ENCODE measurements around the gene RUBCN.

RUBCN gene

GRCh38 chr3:197736491-197737318 lies at the start of gene RUBCN:
Gene RUBCN, minus strand, starts transcription at chr3:197736904. Its CDS starts 185 bp downstream, at chr3:197736719.
- DNase-seq (ENCODE audit: low spot score), result peak; percentile 98

GRCh38 chr3:197784019-197784585 lies 47.4 kb upstream of the RUBCN start:
- DNase-seq (ENCODE audit: low spot score), result no peak

DNA sequence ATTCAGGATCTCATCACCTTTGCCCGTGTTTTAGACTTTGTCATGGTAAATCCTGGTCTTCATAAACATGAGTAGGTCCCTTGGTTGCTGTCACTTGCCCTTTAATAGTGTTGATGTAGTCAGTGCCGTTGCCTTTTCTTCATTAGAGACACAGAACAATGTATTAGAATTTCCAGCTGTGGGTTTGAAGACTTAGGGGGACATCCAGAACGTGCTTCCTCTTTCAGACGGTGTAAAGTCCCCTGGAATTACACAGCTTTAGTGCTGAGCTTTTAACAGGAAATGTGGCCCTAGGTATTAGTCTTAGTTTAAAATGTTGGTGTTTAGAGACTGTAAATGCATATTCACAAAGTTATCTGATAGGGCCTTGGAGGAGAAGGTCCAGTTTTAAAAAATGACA lies 45.5 kb upstream of the RUBCN start:
- DNase-seq (ENCODE audit: low spot score), result no peak

DNA sequence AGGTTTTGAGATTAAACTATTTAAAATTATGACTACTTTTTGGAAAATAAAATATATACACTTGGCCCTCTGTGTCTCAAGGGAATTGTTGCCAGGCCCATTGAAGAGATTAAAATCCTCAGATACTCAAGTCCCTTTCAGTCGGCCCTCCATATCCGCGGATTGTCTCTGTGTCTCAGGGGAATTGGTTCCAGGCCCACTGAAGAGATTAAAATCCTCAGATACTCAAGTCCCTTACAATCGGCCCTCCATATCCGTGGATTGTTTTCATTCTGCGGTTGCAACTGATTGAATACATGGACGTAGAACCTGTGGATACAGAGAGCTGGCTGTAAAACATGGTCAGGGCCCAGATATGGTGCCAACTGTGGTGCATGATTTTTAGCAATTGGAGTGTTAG lies 38.6 kb upstream of the RUBCN start:
- no peak for DNase-seq (ENCODE audit: low spot score)

- DNase-seq (ENCODE audit: low spot score), result no peak
These were observed 25.1 kb upstream of the RUBCN start for GRCh38 chr3:197761784-197762183.

GRCh38 chr3:197758512-197758911 lies 21.8 kb upstream of the RUBCN start:
- DNase-seq (ENCODE audit: low spot score), result no peak

- no peak for DNase-seq (ENCODE audit: low spot score)
These were observed 20.0 kb upstream of the RUBCN start for GRCh38 chr3:197756704-197757103.

GRCh38 chr3:197753263-197753662 lies 16.6 kb upstream of the RUBCN start:
- DNase-seq (ENCODE audit: low spot score), result no peak

DNA sequence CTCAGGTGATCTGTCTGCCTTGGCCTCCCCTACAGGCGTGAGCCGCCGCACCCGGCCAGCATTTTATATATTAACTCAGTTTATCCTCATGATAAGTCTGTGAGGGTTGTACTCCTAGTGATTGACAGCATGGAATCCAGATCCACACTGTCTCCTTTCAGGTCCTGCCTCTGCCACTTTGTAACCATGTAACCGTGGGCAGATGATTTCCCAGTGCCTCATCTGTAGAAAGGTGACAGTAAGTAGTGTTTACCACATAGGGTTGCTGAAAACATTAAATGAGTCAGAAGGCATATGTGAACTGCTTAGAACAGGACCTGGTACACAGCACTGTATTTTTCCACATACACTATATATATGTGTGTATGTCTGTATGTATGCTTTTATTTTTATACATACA lies 15.4 kb upstream of the RUBCN start:
- no peak for DNase-seq (ENCODE audit: low spot score)

GRCh38 chr3:197750858-197751737 lies 14.4 kb upstream of the RUBCN start:
- peak; percentile 39 for DNase-seq (ENCODE audit: low spot score)

DNA sequence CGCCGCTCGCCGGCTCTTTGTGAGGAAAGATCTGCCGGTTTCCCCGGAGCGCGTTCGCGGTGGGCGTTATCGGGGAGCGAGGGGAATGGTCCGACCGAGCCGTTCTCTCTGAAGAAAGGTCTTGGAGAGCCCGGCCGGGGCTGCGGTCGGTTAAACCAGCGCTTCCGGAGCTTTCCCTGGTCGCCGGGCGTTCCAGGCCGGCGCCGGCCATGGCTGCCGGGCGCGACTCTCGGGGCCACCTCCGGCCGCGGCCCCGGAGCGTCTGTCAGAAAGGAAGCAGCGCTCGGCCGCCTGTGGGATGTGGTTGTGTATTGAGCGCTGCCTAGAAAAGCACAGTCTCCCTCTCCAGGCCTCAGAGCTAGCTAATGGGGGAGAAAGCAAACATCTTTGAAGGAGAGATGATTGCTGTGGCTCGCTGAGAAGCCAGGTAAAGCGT lies 13.7 kb upstream of the RUBCN start:
- peak; percentile 83 for DNase-seq (ENCODE audit: low spot score)

DNA sequence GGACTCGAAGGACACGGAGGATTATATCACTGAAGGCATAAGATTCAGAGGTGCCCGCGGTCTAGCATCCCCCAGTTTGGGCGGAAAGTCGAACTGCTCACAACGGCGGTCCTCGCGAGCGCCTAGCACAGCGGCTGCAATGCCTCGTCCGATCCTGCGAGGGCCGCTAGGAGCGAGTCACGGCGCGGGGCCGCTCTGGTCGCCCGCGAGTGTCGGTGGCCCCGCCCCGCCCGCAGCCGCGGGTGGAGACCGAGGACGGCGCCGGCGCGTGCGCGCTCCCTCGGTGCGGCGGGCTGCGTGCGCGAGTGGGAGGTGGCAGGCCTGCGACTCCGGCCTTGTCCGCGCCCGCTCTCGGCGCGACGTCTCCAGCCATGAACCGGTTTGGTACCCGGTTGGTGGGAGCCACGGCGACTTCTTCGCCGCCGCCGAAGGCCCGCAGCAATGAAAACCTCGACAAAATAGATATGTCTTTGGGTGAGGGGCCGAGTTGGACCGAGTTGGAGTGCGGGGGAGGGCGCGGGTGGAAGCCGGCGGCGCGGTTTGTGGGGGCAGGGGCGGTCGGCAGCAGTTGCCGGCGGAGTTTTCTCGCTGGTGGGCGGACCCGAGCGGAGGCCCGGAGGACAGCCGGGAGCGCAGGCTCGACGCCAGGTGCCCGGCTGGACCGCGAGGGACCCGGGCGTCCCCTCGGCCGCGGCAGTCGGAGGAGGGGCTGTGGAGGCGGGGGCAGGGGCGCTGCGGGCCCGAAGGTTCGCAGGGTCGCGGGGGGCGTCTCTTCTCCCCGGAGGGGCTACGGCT lies 13.1 kb upstream of the RUBCN start, which contains the start of gene FYTTD1:
Gene FYTTD1 (plus strand): TSS at position 283 of the 795 bp plus-strand sequence. CDS start 89 bp downstream, at position 372.
- peak; percentile 98 for DNase-seq (ENCODE audit: low spot score)

DNA sequence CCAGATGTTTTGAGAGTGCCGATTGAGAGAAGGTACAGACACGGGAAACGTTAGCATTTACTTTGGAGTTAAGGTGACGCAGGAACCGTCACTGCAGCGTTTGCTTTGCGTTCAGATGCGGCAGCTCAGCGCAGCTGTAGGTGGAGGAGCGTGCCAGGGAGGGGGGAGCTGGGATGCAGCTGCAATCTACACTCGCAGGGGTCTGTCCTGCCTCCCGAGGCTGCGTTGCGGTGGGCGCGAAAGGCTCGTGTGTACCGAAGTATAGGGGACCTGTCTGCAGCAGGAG lies 12.6 kb upstream of the RUBCN start:
- DNase-seq (ENCODE audit: low spot score), result no peak

- DNase-seq (ENCODE audit: low spot score), result peak; percentile 28
These were observed 12.1 kb upstream of the RUBCN start for GRCh38 chr3:197748597-197749314.

GRCh38 chr3:197746801-197747237 lies 10.1 kb upstream of the RUBCN start:
- DNase-seq (ENCODE audit: low spot score), result no peak

GRCh38 chr3:197746209-197746608 lies 9.5 kb upstream of the RUBCN start:
- no peak for DNase-seq (ENCODE audit: low spot score)

DNA sequence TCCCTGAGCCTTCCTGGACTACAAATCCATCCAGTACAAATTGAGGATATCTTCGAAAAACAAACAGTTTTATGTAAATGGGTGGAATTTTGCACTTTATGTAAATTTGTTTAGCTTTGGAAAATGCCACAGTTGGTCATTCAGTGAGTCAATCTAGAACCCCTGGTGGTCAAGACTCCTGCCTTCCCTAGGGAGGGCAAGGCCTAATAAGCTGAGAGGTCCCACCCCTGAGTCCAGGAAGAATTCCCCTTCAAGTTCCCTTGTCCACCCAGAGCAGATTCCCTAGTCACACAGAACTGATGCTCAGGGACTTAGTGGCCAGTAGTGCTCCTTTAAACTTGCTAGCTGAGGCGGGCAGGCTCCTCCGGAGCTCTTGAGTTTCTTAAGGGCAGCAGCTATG lies 6.1 kb upstream of the RUBCN start:
- DNase-seq (ENCODE audit: low spot score), result no peak

GRCh38 chr3:197737749-197738462 lies 1.2 kb upstream of the RUBCN start:
- DNase-seq (ENCODE audit: low spot score), result no peak

DNA sequence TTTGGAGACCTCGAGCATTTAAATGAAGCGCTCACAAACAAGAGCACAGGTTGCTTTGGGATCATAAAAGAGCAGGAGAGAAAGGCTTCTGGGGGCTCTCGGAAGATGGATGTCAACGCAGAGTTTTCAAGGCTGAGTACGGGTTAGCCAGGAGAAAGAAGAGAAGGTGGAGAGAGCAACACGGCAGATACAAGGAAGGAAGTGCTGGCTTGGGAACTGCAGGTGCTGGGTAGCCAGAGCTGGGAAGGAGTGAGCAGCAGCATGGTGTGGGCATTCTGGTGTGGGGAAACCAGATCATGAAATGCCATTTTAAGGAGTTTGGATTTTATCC lies 580 bp upstream of the RUBCN start:
- DNase-seq (ENCODE audit: low spot score), result no peak

GRCh38 chr3:197736010-197736490 lies 654 bp downstream of the RUBCN start:
- peak; percentile 48 for DNase-seq (ENCODE audit: low spot score)
